NCI-H526 treated with DMSO at 0.1 percent for 48 hours (cell line): Measurements from ENCODE around the gene KIF17.

Source experiments
- DNase-seq: peaks from one replicate; lab custom pipeline; 2025; lab: John Stamatoyannopoulos, UW

Gene KIF17

GRCh38 chr1:20717452-20718342, at the start of gene KIF17:
Gene KIF17 (minus strand): TSS chr1:20718007. CDS start chr1:20717706, 301 bp downstream.
- DNase-seq: no peak

DNA sequence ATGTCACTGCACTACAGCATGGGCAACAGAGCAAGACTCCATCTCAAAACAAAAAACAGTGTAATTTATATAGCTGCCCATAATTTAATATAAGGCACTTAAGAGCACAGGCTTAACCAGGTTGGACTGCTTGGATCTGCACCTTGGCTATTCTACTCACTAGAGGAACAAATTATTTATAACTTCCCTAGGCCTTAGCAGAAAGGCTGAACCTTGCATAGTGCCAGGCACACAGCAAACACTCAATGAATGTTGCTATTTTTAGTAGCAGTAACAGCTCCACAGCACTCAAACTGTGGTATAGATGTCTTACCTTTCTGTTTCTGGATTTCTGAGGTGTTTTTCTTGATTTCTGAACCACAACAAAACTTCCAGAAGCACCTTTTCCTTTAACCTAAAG, 49.5 kb upstream of the KIF17 start:
- DNase-seq: no peak

DNA sequence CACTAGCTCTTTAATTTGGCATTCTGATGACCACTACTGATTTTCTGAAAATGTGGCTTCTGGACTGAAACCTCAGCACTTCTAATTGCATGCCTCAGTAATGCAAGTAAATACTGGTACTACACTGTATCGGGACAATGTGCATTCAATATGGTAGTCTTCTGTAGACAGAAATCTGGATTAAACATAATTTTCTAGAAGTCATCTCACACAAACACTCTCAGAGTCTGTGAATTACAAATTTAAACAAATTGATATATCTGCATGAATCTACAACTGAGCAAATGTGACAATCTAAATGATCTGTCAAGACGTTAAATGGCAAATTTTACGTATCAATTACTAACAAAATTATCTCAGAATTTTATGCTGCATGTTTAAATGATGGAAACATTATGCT, 45.6 kb upstream of the KIF17 start:
- no peak for DNase-seq

GRCh38 chr1:20760322-20760721, 42.5 kb upstream of the KIF17 start:
- DNase-seq: no peak

GRCh38 chr1:20753589-20753988, 35.8 kb upstream of the KIF17 start:
- DNase-seq: no peak

DNA sequence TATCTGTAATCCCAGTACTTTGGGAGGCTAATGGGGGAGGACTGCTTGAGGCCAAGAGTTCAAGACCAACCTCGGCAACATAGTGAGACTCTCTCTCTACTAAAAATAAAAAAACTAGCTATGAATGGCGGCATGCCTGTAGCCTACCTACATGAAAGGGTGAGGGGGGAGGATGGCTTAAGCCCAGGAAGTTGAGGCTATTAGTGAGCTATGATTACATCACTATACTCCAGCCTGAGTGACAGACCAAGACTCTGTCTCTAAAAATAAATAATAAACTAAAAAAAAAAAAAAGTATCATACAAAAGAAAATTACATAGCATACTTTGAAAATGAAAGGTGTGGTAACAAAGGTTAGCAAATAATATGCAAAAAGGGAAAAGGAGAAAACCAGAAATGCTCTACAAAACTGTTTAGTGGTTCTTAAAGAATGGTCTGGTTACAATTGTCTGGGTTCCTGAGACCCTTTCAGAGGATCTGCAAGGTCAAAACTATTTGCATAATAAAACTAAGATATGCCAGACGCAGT, 33.7 kb upstream of the KIF17 start:
- DNase-seq: no peak

DNA sequence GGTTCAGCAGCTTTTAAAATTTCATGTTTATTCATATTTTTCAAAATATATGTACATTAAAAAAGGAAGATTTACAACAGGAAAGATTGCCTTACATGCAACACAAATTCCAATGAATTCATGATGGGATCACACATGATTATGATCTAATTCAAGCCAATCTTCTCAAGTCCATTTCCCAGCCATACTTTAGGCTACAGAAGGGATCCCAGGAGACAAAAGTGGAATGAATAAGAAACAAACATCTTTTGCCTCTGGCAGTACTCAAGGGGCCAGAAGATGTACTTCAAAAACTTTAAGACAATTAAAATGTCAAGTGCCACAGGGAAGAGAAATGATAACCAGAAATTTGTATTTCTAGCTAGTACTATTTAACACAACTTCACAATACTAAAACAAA, 24.9 kb upstream of the KIF17 start:
- no peak for DNase-seq

DNA sequence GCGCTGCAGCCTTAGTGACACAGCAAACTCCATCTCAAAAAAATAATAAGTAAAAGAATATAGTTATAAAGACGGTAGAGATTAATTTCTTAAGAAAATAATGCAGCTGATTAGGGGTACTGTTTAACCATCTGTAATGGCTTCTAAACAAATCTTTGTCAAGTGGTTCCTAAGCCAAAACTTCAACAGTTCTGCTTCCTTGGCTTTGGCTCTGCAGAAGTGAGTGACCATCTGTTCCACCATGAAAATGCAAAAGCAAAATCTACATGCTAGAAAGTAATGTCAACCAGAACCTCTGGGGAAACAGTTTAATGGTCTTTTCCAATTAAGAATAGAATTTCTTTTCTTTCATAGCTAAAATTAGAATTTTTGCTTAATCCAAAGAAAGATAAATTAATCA, 23.0 kb upstream of the KIF17 start:
- no peak for DNase-seq

GRCh38 chr1:20739225-20739624, 21.4 kb upstream of the KIF17 start:
- no peak for DNase-seq

GRCh38 chr1:20735581-20736111, 17.8 kb upstream of the KIF17 start:
- DNase-seq: no peak

GRCh38 chr1:20733360-20733975, 15.7 kb upstream of the KIF17 start:
- no peak for DNase-seq

DNA sequence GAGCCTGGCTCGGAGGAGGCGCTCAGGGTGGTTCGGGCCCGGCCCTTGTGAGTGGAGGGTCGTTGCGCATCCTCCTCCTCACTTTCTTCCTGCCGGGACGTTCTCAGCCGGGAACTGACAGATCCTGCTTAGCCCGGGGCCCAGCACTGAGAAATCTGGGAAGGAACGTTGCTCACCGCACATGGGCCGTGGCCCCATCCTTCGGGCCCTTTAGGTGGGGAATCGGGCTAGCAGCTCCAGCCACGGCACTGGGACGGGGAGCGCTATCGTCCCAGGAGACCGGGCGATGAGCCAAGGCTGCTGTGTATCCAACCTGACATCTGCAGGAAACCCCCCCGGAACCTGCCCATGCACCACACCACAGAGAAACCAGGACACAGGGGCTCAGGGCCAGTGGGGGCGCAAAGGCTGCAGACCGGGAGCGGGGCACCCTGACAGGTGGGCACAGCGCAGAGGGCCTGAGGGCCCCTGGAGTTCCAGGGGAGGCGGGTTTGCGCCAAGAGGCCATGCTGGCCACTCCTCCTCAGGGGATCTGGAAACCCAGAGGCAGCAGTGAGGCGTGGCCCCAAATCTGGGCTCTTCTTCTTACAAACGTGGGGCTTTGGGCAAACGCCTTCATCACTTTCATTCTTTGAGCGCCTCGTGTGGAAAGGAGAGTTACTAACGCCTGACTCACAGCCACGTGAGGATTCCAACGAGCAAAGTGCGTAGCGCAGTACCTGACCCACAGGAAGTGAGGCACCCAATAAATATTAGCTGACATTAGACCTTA, 15.0 kb upstream of the KIF17 start, which contains the start of gene SH2D5:
SH2D5 (minus strand) TSS at position 116 of the 772 bp plus-strand sequence. CDS start 4,659 bp downstream, outside the sequence.
- DNase-seq: no peak

GRCh38 chr1:20732071-20732587, 14.3 kb upstream of the KIF17 start:
- peak; percentile 8 for DNase-seq

GRCh38 chr1:20731057-20731991, 13.5 kb upstream of the KIF17 start:
- no peak for DNase-seq

GRCh38 chr1:20730690-20731056, 12.9 kb upstream of the KIF17 start:
- no peak for DNase-seq

DNA sequence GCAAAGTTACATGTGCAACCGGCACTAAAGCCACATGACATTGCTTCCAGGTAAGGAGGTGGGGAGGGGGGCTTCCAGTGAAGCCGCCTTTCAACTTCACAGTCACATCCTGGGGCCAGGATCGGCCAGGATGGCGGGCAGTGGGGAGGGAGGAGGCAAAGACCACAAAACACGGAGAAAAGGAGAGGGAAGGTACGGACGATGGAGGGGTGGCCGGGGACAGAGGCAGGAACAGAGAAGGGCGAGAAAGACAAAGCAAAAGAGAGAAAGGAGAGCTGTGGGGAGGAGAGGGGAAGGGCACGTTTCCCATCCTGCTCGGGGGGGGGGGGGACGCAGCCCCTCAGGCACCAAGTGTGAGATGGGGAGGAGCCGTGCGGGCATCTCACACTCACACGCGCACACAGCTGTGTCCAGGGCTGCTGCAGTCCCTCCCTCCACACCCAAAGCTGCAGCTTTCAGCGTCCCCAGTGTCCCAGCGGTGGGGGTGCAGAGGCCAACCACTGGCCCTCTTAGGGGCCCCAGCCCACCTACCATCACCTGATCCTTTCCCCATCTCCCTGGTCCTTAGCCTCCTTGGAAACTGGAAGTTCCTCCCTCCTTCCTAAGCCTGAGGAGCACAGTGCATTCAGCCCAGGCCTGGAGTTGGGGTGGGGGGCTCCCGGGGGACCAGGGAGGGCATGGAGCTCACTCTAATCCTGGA, 12.3 kb upstream of the KIF17 start:
- DNase-seq: no peak

DNA sequence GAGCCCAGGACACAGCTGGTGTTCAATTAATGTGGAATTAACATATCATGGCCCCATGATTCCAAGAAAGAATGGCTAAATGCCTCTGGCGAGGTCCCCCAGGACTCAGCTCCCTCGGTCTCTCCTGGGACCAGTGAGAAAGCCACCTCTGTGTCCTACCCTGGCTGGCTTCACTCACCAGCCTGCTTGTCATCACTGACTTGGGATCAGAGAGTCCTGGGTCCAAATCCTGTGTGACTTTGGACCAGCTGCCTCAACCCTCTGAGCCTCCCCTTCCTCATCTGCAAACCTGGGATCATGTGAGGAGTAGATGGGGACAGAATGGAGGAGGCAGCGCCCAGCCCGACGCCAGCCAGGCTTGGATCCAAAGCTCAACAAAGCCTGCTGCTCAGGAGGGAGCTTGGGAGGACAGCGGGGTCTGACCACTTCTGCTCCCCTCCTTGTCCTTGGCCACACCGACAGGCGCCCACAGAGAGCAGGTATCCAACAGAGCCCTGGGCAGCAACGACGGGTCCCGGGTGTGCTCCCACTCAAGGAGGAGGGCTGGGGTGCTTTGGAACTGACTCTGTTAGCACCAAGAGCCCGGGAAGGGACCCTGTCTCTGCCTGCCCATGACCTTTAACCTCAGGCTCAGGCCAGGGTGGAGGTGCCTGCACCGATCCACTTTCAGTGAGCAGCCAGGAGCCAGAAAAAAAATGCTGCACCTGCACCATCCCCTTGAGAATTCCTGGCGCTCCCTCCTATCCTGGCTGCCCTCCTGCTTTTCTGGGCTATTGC, 11.5 kb upstream of the KIF17 start:
- no peak for DNase-seq

DNA sequence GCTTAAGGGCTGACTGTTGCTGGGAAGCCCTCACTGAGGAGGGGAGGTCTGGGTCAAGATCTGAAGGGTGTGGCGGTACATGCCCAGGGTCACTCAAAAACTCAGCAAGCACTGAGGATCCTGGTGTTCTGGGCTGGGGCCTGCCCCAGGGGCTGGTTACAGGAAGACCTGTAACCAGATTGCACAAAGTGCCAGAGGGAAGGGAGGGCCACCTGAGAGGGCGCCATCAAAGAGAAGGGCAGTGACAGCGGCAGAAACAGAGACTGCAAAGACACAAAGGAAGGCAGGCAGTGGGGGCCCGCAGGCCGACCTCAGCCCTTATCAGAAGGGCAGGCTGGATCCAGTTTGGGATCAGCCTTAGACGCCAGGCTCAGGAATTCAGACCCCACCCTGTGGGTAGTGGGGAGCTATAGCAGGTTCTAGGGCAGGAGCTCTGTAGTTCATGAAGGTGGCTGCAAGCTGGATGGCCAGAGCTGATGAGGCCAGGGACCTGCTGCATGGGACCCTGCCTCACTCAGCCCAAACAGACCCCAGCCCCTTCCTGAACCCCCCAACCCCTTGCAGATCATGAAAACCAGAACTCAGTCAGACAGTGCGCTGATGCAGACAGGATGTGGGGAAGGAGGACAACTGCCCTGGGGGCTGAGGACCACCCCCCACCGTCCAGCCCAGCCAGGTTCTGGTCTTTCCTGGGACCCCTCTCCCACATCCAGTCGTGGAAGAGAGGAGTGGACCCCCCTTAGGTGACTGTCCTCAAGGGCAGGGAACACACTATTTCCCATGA, 10.8 kb upstream of the KIF17 start:
- no peak for DNase-seq
